Muscle of arm (tissue), 14 donors: Measurements from ENCODE around the gene AP1G1. TPM values are rescaled to one million over a fixed set of nuclear protein-coding genes. Genes with fewer than 3 reads are reported as not detected.
"Not testable (repeated sequence)": the region's sequence is repeated elsewhere in the genome, so short reads cannot be mapped to it uniquely, and the experiment has no call there.

Source experiments
- DNase-seq: peaks from one replicate; pipeline ENCODE4 v3.0.0-alpha.2; 2013
- long read RNA-seq, 11 donors: transcript quantifications; one replicate each; lab custom pipeline, GENCODE V29; 2026
- polyA plus RNA-seq, 12 donors: library from polyadenylated mRNA; unstranded; fragments of 120-200 nt; gene quantifications; one replicate each; pipeline ENCODE4 v1.2.1, GENCODE V29; 2013; ENCODE audit not compliant: insufficient read length in 12 of 12

The AP1G1 gene
- 10 to 100 TPM in 11 of 12 donors, not detected in 1; 38.1 to 92.7 (median 45.8) TPM for polyA plus RNA-seq
- long read RNA-seq, donor 1, partial matches to known transcripts = 11 of 13 reads
- long read RNA-seq, donor 1, other reads (novel, unspliced or antisense) = 0 of 13 reads
- long read RNA-seq, donor 2, full-length matches to known transcripts = 1 of 1 reads
- long read RNA-seq, donor 2, partial matches to known transcripts = 0 of 1 reads
- long read RNA-seq, donor 2, other reads (novel, unspliced or antisense) = 0 of 1 reads
- long read RNA-seq, donor 3, partial matches to known transcripts = 49 of 57 reads
- long read RNA-seq, donor 3, other reads (novel, unspliced or antisense) = 8 of 57 reads
- long read RNA-seq, donor 4 = 0 reads
- long read RNA-seq, donor 5, full-length matches to known transcripts = 3 of 15 reads
- long read RNA-seq, donor 5, partial matches to known transcripts = 12 of 15 reads
- long read RNA-seq, donor 5, other reads (novel, unspliced or antisense) = 0 of 15 reads
- long read RNA-seq, donor 6, partial matches to known transcripts = 0 of 1 reads
- long read RNA-seq, donor 6, other reads (novel, unspliced or antisense) = 0 of 1 reads
- long read RNA-seq, donor 7 = 0 reads
- long read RNA-seq, donor 8, full-length matches to known transcripts = 4 of 17 reads
- long read RNA-seq, donor 8, partial matches to known transcripts = 13 of 17 reads
- long read RNA-seq, donor 8, other reads (novel, unspliced or antisense) = 0 of 17 reads
- long read RNA-seq, donor 9, full-length matches to known transcripts = 1 of 1 reads
- long read RNA-seq, donor 9, partial matches to known transcripts = 0 of 1 reads
- long read RNA-seq, donor 9, other reads (novel, unspliced or antisense) = 0 of 1 reads
- long read RNA-seq, donor 10, full-length matches to known transcripts = 1 of 6 reads
- long read RNA-seq, donor 10, partial matches to known transcripts = 5 of 6 reads
- long read RNA-seq, donor 10, other reads (novel, unspliced or antisense) = 0 of 6 reads
- long read RNA-seq, donor 11, full-length matches to known transcripts = 1 of 6 reads
- long read RNA-seq, donor 11, partial matches to known transcripts = 5 of 6 reads
- long read RNA-seq, donor 11, other reads (novel, unspliced or antisense) = 0 of 6 reads

DNA sequence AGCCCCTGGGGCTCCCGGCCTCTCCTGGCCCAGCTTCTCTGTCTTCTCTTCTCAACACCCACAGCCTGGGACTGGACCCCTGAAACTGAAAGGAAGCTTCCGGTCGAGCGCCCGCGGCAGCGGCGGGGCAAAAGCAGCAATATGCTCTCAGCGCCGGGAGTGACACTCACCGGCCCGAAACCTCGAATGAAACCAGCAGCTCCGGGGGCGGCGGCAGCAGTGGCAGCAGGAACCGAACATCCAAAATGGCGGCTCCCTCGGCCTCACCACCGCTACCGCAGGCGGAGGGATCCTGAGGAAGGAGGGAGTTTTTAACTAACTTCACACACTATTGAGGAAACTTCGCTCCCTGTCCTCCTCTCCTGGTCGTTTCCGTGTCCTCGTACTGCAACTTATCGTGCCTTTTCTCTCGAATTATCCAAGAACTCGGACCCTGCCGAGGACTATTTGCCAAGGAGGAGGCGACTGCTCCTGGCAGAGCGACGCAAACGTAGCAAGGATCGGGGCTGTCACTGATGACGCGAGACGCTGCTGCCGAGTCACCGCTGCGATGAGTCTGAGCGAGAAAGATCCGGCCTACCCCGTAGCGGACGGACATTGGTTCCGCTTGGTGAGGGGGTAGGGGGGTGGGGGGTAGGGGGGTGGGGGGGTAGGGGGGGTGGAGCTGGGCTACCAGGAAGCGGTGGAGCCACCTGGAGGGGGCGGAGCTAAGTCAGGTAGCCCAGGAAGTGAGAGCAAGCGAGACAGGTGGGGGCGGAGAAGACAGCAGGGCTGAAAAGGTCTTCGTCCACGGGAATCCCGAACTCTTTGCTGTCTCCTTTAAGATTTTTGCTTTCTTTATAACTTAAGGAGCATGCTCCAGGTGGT lies at the start of gene AP1G1:
TSS of gene AP1G1 (minus strand) at position 242 of the 867 bp plus-strand sequence. CDS start 19,355 bp downstream, outside the sequence.
- DNase-seq = peak; percentile 97

DNA sequence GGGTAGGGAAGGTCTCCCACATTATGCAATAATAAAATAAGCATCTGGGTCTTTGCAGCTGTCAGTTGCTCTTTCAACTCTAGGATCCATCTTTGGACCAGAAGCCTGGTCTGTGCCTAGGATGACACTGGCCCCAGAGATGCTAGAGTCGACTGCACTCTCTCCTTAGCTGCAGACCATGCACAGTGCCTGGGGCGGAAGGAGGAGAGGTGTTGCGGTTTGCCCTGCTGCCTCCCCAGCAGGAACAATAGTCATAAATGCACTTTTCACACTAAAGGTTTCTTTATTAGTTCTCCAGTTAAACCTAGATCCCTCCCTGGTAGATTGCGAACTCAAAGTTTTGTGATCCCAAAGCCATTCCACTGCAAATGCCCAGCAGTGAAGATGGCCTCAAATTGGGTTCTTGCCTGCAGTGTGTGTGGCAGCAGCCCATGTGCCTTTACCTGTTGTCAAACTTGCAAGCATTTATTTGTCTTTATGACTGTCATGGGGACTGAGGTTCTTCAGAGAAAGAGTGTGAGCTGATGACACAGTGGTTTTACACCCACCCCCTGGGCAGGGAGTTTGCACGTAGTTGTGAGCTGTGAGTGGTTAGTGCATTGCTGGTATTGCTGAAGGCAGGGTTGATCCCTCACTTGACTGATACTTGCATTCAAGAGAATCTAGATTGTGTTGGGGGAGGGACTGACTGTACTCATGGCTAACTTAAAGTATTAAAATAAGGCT lies 47.5 kb upstream of the AP1G1 start:
- no peak for DNase-seq

DNA sequence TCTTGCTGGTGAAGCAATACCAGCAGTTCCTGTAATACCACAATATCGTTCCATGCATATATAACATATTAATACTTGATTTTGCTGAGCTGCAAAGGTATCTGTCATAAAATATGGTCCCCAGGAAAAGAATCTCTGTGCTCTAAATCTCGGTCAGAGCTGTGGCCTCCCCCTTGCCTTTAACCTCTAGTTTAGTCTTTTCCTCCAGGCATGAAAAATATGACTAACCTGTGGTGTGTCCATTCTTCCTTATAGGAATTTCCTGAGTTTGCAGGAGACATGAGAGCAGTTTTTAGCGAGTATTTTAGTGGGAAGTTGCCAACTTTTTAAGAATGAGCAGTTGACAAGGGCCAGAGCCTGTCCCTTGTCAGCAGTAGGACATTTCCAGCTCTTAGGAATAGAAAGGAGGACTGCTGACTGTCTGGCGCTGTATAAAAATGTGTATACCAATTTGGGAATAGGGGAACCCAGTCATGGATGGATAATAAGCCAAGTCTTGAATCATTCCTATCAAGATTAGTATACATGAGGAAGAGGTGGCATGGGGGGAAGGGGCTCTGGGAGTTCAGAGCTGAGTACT lies 45.8 kb upstream of the AP1G1 start:
- DNase-seq = no peak

DNA sequence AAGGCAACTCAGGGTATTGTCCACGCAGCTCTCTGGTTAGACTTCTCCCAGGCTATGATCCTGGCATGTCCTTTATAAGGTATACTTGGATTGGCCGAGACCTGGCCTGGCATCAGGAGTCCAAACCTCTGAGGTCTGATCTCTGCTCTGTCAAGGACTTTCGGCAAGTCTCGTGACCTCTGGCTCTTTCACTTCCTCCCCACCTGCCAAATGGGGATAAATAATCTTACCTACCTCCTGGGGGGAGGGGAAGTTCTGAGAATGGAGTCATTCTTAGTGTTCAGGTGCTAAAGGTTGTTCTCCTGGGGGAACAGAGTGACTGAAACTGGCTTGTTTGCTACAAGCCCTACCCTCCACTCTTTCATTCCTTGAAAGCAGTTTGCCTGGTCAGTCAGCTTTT lies 44.8 kb upstream of the AP1G1 start:
- DNase-seq = no peak

DNA sequence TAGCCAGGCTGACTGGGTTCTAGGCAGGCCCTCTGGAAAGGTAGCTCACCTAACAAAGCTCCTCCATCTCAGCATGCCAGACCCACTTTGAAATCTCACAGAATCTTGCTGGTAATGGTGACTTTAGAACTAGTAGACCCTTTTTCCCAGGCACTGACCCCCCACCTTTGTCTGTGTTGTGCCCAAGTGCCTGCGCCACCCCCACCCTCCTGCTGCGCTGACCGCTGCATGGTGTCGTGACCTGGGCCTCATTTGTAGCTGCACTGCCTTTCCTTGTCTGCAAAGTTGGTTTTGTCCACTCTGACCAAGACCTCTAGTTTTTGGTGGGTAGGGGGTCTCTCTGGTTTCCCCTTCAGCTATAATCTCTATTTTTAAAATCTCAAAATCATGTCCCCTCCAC lies 43.9 kb upstream of the AP1G1 start:
- no peak for DNase-seq

DNA sequence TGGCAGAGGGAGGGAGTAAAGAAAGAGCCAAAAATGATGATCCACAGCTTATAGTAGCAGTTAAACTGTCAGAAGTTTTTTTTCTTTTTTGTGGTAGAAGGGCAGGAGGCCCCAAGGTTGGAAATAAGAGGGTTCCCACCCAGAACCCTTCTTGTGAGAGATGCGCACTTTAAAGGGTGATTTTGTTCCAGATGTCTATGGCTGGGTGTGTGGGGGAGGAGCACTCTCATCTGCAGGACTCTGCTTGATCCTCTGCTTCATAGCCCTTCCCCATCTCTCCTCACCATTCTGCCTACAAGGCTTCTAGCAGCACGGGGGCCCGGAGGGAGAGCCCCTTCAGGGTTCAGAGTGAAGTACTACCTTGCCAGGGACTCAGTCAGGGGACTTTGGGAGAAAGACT lies 43.5 kb upstream of the AP1G1 start:
- no peak for DNase-seq

DNA sequence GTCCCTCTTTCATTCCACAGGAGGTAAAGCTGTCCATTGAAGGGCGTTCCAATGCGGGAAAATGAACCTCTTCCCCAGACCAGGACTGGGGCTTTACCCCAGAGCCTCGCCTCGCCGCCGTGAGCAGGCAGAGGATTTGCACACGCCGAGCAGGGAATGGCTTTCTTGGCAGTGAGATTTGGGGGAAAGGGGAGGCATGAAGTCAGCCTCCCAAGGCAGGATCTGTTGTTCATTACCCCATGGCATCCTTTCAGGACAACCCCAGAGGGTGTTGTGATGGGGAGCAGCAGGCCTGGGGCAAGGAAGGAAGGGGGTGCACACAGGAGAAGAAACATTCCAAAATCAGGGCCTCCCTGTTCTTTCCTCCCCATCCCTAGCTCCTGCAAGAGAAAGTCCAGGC lies 43.1 kb upstream of the AP1G1 start:
- no peak for DNase-seq

DNA sequence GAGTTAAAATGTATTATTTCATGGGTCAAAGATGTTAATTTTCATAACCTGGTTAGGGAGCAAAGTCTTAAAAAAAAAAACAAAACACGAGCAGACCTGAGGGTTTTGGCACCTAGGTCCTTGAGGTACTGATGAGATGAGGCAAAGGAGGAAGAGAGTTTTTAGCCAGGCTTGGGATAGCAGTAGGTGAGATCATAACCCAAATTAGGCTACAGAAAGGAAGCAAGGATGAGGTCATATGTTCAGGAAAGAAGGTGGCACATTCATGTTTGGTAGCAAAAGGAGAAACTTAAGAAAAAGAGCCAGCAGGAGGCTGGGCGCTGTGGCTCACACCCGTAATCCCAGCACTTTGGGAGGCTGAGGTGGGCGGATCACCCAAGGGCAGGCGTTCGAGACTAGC lies 40.0 kb upstream of the AP1G1 start:
- no peak for DNase-seq

DNA sequence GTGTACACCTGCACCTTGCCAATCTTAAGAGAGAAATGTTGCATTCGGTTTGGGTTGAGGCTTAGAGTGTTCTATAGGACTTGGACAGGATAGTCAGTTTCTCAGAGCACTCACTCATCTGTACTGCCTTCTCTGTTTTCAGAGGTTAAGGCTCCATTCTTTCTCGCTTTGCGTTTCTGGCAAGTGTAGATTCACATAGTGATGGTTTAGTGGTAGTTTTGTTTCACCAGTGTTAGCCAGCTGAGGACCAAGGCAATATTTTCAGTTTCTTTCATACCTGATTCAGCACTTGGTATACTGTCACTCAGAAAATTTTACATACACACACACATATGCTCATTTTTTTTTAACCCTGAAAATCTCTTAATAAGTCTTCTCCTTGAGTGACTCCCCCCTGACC lies 38.5 kb upstream of the AP1G1 start:
- DNase-seq = no peak

DNA sequence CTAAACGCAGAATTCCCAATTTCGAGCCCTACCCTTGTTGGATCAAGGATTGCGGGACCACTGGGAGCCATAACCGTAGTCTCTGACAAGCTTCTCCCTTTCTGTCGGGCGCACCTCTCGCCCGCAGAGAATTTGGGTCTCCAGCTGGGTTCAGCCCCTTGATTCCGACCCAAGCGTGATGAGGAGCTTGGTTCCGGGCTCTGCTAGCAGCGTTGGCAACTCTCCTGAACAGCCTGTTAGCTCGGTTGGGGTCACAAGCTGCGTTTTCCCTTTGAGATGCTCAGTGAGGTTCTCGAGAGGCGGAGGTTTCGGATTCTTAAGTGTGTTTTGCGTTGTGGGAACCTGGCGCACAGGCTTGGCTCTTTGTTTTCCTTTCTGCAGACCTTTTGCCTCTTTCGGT lies 37.8 kb upstream of the AP1G1 start:
- DNase-seq = no peak

DNA sequence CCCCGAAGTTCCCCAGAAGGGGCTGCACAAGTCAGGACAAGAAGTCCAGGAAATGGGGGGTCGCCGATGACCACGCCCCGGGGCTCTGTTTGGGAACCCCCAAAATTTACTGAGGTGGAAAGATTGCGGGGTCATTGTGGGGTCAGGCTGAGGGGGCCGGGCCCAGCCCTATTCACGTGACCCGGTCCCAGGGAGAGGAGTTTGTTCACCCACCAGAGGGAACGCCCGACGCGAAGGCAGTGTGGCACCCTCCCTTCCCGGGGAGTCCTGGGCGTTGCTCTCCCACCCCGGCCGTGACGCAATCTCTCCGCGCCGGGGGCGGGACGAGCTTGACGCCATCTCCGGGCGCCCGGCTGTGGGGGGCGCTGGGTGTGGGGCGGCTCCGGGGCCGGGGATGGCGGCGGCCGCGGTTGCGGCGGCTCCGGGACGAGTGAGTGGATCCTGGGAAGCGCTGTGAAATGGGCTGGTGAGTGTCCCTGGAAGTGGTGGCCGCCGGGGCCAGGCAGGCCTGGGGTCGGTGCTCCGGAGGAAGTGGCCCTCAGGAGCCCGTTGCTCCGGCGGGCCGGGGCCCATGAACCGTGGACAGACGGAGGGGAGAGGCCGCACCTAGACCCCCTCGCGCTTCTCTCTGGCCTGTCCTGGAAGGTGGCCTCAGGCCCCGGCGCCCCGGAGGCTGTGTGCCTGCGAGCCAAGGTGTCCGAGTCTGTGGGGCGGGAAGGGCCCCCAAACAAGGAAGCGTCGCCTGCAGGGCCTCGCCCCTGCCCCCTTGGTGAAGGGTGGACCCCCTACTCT lies 37.2 kb upstream of the AP1G1 start, which contains the start of gene ATXN1L:
TSS of gene ATXN1L (plus strand) at position 338 of the 792 bp plus-strand sequence. CDS start 3,765 bp downstream, outside the sequence.
- DNase-seq = peak; percentile 92

DNA sequence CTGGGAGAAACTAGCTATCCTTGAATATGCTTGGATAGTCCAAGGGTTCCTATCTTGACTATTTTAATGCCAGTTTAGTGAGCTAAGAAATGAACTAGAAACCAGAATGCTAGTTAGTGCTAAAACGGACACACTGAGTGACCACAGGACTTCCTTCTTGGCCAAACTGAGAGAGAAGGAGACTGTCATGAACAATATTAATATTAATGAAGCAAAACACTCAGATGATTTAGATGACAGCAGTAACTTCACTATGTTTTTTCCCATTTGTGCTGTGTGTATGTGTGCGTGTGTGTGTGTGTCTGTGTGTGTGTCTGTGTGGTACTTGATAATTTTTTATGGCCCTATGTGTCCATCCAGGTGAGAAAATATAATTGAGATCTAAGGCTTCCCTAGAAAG lies 34.9 kb upstream of the AP1G1 start:
- DNase-seq = no peak

DNA sequence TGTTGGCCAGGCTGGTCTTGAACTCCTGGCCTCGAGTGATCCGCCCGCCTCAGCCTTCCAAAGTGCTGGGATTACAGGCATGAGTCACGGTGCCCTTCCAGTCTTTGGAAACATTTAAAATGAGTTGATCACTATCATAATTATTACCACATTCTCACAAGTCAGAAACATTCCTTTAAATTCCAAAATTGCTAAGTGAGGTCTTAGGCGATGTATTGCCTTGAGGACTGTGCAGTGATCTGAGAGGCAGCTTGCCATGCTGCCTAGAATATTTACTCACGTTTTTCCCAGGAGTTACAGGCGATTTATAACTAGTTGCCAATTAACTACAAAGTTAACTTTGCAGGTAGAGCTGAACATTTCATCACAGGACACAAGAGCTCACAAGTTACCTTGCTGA lies 31.4 kb upstream of the AP1G1 start:
- DNase-seq = no peak

DNA sequence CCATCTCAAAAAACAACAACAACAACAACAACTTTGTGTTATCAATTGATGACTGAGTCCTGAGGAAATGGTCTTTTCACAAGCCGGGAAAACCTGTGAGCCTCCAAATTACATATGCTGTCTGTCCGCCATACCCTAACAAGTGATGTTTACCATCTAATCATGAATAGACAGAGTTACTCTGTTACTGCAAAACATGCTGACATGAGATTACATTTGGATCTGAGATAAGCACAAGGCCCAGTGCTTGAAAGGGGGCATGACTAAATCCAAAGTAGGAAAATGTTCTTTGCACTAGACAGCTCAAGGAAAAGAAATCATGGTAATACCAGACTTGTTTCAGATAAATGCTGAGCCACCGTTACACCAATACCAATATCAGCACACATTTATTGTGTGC lies 28.5 kb upstream of the AP1G1 start:
- no peak for DNase-seq

DNA sequence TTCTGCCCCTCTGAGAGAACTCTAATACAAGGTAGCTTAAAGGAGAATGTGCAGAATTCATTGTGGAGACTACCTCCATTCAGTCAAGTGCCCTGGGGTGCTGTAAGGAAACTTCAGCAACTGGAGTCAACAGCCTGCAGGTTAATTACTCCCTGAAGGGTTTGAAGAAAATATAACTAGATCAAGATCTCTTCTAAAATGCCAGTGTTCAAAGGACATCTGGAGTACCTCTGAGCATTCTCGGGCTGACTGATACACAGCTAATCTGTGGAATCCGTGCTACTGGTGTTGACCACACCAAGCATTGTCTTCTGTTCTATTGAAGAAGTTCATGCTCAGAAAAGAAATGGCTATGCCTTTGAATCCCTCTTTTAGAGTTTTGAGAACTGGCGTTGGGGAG lies 25.7 kb upstream of the AP1G1 start:
- DNase-seq = no peak

DNA sequence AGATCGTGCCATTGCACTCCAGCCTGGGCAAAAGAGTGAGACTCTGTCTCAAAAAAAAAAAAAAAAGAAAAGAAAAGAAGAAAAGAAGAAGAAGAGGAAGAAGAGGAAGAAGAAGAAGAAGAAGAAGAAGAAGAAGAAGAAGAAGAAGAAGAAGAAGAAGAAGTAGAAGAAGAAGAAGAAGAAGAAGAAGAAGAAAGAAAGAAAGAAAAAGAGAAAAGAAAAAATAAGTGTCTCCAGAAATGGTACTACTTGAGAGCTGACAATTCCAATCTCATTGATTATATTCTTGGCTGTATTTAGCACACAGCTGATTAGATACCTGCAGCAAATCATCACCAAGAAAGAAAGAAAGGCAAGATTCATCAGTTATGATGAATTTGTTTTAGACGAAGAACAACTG lies 23.5 kb upstream of the AP1G1 start:
- not testable (repeated sequence) for DNase-seq

DNA sequence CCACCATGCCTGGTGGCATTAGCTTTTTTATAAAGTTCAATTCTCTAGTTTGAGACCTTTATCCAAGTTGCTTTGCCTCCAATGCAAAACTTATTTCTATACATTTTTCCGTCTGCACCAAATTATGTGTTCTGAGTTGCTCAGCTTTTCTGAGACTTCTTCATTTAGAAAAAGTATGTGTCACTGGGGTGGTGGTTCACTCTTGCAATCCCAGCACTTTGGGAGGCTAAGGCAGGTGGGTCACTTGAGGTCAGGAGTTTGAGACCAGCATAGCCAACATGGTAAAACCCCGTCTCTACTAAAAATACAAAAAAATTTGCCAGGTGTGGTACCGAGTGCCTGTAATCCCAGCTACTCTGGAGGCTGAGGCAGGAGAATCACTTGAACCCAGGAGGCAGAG lies 23.1 kb upstream of the AP1G1 start:
- DNase-seq = not testable (repeated sequence)

DNA sequence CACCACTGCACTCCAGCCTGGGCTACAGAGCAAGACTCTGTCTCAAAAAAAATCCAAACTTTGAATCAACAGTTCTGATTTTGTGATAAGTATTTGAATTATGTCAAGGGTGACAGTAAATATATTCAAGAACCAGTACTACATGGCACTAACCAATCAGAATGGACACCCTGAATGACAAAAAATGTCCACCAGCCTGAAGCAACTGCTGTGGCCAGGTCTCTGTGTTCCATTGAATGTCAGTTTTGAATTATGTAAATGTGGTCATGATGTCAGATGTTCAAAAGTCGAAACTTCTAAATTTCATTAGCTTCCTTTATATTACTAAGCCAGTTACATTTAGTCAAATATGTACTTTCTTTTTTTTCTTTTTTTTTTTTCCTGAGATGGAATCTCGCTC lies 21.7 kb upstream of the AP1G1 start:
- no peak for DNase-seq

DNA sequence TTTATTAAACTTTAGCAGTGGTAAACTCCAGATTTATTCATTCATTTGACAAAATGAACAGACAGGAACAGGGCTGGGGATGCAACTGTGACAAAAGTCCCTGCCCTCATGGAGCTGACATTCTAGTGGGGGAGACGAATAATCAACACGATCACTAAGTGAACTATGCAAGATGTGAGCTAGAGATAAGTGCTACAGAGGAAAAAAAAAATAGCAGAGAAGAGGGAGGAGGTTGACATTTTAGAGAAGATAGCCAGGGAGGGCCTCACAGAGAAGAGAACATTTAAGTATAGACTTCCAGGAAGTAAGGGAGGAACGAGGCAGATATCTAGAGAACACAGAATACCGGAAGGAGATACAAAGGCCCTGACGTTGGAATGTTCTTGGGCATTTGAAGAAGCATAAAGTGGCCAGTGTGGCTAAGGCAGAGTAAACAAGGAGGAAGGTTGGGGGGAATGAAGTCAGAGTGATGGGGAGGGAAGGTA lies 17.9 kb upstream of the AP1G1 start:
- DNase-seq = no peak
